Testis (tissue), 3 donors: ENCODE measurements around the gene LPP. TPM values are rescaled to one million over a fixed set of nuclear protein-coding genes. Genes with fewer than 3 reads are reported as not detected.

Source experiments
- DNase-seq: peaks from one replicate; pipeline ENCODE4 v3.0.0-alpha.2; 2019
- H3K27ac ChIP-seq, 2 donors: fragments of 200-600 bp; sonication (generic); one replicate each; pipeline ENCODE4 v1.5.1; 2019
- H3K27me3 ChIP-seq: fragments of 200-600 bp; sonication (generic); one replicate; pipeline ENCODE4 v1.5.1; 2019
- H3K36me3 ChIP-seq: fragments of 200-600 bp; sonication (generic); one replicate; pipeline ENCODE4 v1.5.1; 2017; ENCODE audit warnings: low read depth; ENCODE audit errors: missing control alignments
- H3K4me1 ChIP-seq: fragments of 200-600 bp; sonication (generic); one replicate; pipeline ENCODE4 v1.5.1; 2019
- H3K4me3 ChIP-seq, 2 donors: fragments of 200-600 bp; sonication (generic); one replicate each; pipeline ENCODE4 v1.5.1; 2017 to 2019
- H3K9me3 ChIP-seq: fragments of 200-600 bp; sonication (generic); one replicate; pipeline ENCODE4 v1.5.1; 2017
- POLR2A ChIP-seq: fragments of 450-650 bp; IDR thresholded peaks from one replicate; pipeline ENCODE4 v1.6.1; 2017; ENCODE audit warnings: antibody characterized with exemption, mild to moderate bottlenecking, moderate library complexity
- WGBS, 2 donors: methylation state at CpG; one replicate each; pipeline ENCODE4 v1.1.5; 2018; 5-methylcytosine and 5-hydroxymethylcytosine counted together
- intact Hi-C: fragments of 100-400 bp; cut with DNase I; formaldehyde crosslinking; loops from one replicate; pipeline ENCODE4 v1.15.1; 2023; ENCODE audit warnings: low total_unique reads
- polyA plus RNA-seq: library from polyadenylated mRNA; stranded (reverse); fragments of 350-450 nt; fragmentation: Illumina TruSeq; extraction: RNeasy Lipid Tissue Mini Kit (QIAGEN cat#74804); gene quantifications from one replicate; pipeline ENCODE4 v1.2.3, GENCODE V29; 2014; ENCODE audit warnings: low read depth, low replicate concordance; ENCODE audit not compliant: insufficient read depth
- total RNA-seq, 2 donors: library from RNA; depleted of rRNA; stranded (reverse); fragments of >200 nt; gene quantifications; one replicate each; pipeline ENCODE4 v1.2.3, GENCODE V29; 2016
- TF ChIP-seq, protein P1 (sequence below), 3 experiments: fragments of 450-650 bp in 2 of 3; fragments of 200-600 bp in 1 of 3; sonication (generic) in 1 of 3; IDR thresholded peaks; one replicate each; pipeline ENCODE4 v1.5.1; 2016 to 2019; ENCODE audit warnings: antibody characterized with exemption in 3 of 3, mild to moderate bottlenecking in 2 of 3, moderate library complexity in 1 of 3

LPP gene
- total and polyA plus RNA-seq, 3 donors from 2014 or later = 89.9 to 135 (median 132) TPM

DNA sequence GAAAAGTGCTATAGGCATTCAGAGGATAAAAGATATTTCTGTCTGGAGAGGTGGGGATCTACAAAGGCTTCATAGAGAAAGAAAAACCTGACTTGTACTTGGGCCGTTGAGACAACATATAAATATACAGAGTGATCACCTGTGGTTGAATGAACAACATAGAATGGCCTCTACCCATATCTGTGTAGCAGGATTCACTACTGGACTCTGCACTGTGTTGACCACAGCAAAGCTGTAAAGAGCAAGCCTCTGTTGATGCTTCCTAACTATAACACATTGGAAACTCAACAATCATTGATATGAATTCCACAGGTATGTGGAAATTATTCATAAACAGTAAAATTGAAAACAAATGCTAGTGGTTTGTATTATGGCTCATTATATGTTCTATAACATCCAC is 19.1 kb upstream of the LPP start:
- 90 to 100% methylated on average over 1 of the region's 1 CpG for WGBS, 2 donors

GRCh38 chr3:188135271-188135670 is 18.7 kb upstream of the LPP start:
- Histone ChIP-seq H3K4me1 (no peaks in the 10 kb centered on the region), H3K4me3 (no peak overlapping the region), H3K9me3 (no peaks in the 10 kb centered on the region), H3K27me3 (no peaks in the 10 kb centered on the region), H3K36me3 (no peaks in the 10 kb centered on the region), H3K27ac (peak overlapping the region in 1 of 2 donors; percentile 19)
- TF ChIP-seq, protein P1, sequence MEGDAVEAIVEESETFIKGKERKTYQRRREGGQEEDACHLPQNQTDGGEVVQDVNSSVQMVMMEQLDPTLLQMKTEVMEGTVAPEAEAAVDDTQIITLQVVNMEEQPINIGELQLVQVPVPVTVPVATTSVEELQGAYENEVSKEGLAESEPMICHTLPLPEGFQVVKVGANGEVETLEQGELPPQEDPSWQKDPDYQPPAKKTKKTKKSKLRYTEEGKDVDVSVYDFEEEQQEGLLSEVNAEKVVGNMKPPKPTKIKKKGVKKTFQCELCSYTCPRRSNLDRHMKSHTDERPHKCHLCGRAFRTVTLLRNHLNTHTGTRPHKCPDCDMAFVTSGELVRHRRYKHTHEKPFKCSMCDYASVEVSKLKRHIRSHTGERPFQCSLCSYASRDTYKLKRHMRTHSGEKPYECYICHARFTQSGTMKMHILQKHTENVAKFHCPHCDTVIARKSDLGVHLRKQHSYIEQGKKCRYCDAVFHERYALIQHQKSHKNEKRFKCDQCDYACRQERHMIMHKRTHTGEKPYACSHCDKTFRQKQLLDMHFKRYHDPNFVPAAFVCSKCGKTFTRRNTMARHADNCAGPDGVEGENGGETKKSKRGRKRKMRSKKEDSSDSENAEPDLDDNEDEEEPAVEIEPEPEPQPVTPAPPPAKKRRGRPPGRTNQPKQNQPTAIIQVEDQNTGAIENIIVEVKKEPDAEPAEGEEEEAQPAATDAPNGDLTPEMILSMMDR (IDR thresholded peaks at IDR 0.05) = no peak
- no peak for TF ChIP-seq POLR2A
- intact Hi-C loops = no loop called here
- WGBS, 2 donors = 70 to 71% methylated on average over 5 of the region's 5 CpGs
- DNase-seq = no peak

More for the DNA sequence above, 19.1 kb upstream of the LPP start:
- Histone ChIP-seq H3K4me1 (no peaks in the 10 kb centered on the region), H3K27me3 (no peaks in the 10 kb centered on the region), H3K4me3 (no peak overlapping the region), H3K36me3 (no peaks in the 10 kb centered on the region), H3K27ac (no peak overlapping the region), H3K9me3 (no peaks in the 10 kb centered on the region)
- TF ChIP-seq, protein P1 (IDR thresholded peaks at IDR 0.05) = no peak
- TF ChIP-seq POLR2A = no peak
- intact Hi-C loops = no loop called here
- DNase-seq = no peak

GRCh38 chr3:188137051-188137450 is 16.9 kb upstream of the LPP start:
- Histone ChIP-seq H3K4me3 (no peak overlapping the region), H3K9me3 (no peaks in the 10 kb centered on the region), H3K36me3 (no peaks in the 10 kb centered on the region), H3K4me1 (no peaks in the 10 kb centered on the region), H3K27ac (no peak overlapping the region), H3K27me3 (no peaks in the 10 kb centered on the region)
- DNase-seq = no peak
- TF ChIP-seq, protein P1 (IDR thresholded peaks at IDR 0.05) = no peak
- TF ChIP-seq POLR2A = no peak
- intact Hi-C loops = no loop called here
- 26 to 40% methylated on average over 1 of the region's 1 CpG for WGBS, 2 donors

DNA sequence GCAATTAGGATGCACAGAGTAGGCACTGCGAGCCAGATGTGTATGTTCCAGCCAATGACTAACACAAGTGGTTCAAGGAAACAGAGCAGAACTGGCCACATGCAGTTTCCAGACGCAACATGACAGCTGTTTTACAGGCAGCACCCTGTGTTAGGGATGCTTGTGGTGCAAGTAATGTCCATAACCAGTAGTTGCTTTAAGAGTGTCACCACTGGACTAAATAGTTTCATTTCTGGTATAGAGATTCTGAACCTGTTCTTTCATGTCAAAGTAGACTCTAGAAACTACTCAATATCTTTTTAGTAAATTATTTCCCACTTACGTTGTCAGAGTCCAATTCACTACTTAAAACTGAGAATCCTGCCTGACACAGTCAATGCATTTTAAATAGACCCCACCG is 14.5 kb upstream of the LPP start:
- WGBS, 2 donors = 96 to 98% methylated on average over 4 of the region's 4 CpGs
- intact Hi-C loops = no loop called here
- Histone ChIP-seq H3K4me3 (no peak overlapping the region), H3K4me1 (no peaks in the 10 kb centered on the region), H3K9me3 (no peaks in the 10 kb centered on the region), H3K27me3 (no peaks in the 10 kb centered on the region), H3K36me3 (no peaks in the 10 kb centered on the region), H3K27ac (no peak overlapping the region)
- no peak for DNase-seq
- no peak for TF ChIP-seq POLR2A
- TF ChIP-seq, protein P1 (IDR thresholded peaks at IDR 0.05) = no peak

GRCh38 chr3:188146219-188146618 is 7.7 kb upstream of the LPP start:
- WGBS, 2 donors = 94 to 100% methylated on average over 2 of the region's 2 CpGs
- Histone ChIP-seq H3K27ac (no peak overlapping the region), H3K9me3 (no peaks in the 10 kb centered on the region), H3K36me3 (no peaks in the 10 kb centered on the region), H3K27me3 (no peaks in the 10 kb centered on the region), H3K4me3 (no peak overlapping the region), H3K4me1 (no peaks in the 10 kb centered on the region)
- TF ChIP-seq, protein P1 (IDR thresholded peaks at IDR 0.05) = no peak
- no peak for TF ChIP-seq POLR2A
- intact Hi-C loops = no loop called here
- DNase-seq = no peak
